ENCODE data around the gene PLAC1.

PLAC1 gene

GRCh38 chrX:134572816-134573682 is 85.2 kb downstream of the PLAC1 start:
- DNase-seq, result no peak

DNA sequence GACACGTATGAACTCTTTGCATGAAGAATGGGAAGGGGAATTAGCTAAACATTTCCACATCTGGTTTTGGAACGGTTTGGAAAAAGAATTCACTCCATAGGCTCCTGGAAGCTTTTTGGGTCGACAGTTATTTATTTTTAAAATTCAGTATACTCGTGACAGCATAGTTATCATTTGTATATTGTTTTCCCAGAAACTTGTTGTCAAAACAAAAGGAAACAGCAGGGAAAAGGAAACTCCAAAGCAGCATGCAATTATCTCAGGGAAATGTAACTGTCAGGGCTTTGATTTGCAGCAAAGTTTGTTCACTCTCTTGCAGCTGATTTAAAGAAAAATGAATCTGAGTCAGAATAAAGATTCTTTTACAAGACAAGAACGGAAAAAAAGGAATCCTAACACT is 86.5 kb downstream of the PLAC1 start:
- no peak for DNase-seq

GRCh38 chrX:134570899-134571298 is 87.4 kb downstream of the PLAC1 start:
- DNase-seq, result no peak

DNA sequence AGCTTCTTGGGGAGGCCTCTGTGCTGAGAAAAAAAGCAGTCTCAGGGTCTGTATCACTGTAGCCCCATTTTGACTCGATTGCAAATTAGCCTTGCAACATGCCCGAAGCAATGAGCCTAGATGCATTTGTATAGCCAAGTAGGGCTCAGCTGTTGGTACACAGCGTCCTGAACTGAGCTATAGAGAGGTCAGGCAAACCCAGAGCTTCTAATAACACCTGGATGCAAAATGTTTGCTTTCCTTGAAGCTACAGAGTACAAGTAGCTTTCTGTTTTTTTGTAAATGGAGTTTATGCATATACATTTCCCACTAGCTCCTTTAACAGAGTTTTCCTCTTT is 87.8 kb downstream of the PLAC1 start:
- no peak for DNase-seq

GRCh38 chrX:134569306-134569705 is 89.0 kb downstream of the PLAC1 start:
- DNase-seq, result no peak

DNA sequence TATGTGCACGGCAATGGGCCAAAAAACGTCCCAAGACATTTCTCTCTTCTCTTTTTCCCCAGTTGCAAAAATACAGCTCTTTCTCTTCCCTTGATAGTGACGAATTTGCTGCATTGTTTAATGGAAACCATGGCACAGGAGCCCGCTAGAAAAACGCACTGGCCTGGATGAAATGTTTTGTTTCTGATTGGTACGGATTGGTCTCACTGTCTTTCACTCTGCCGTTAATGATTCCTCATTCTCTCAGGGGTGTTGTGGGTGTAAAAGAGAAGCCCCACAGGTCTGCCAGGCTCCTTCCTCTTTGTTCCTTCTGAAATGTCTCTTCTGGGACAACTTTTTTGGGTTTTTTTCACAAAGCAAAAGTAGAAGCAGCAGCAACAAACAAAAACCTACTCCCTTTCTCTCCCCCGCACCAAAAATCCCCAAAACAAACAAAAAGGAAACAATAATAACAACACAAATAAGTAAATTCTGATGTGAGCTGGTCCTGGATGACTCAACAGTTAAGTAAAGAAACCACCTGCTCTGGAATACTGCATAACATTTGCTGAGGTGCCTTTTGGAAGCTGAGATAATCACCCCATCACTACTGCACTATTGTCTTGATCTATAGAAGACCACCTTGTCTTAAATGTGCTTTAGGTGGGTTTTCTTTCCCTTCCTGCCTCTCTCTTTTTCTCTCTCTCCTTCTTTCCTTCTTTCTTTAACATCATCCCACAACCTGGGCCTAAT is 89.8 kb downstream of the PLAC1 start:
- no peak for DNase-seq

DNA sequence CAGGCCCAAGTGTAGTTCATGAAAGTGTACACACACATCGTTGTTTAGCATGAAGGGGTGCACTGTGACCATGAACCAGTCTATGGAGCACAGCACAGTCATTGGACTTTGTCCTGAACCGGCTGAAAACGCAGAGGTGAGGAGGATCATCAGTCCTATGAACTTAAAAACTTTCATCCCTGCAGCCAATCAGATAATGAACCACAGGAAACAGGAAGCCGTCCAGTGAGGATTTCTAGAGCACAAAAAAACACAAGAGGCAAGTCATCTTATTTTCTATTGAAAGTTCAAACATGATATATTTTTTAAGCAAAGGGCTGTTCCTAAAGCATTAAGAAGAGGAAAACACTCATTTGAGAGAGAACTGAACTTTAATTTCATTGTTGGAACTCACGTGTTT is 91.8 kb downstream of the PLAC1 start:
- no peak for DNase-seq

GRCh38 chrX:134562002-134562401 is 96.3 kb downstream of the PLAC1 start:
- DNase-seq, result no peak

DNA sequence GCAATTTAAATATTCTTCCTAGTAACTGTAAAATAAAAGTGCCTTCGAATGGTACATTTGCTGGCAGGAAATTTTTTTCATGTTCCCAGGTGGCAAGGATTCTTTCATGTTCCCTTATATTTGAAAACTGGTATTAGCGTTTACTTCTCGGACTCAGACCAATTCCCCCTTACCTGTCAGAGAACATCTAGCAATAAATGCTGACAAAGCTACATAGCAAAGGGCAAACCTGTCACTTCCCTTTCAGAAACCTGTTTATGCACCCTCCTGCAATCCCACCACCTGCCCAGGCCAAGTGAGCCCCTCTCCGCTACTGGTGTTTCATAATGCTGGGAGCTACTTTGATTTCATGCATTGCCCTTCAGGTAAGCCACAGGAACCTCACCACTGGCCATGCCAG is 100.1 kb downstream of the PLAC1 start:
- no peak for DNase-seq

GRCh38 chrX:134554291-134554690 is 104.0 kb downstream of the PLAC1 start:
- DNase-seq, result no peak

- no peak for DNase-seq
These were observed 105.9 kb downstream of the PLAC1 start for GRCh38 chrX:134552351-134552750.

- DNase-seq, result no peak
These were observed 106.8 kb downstream of the PLAC1 start for GRCh38 chrX:134551376-134552048.

DNA sequence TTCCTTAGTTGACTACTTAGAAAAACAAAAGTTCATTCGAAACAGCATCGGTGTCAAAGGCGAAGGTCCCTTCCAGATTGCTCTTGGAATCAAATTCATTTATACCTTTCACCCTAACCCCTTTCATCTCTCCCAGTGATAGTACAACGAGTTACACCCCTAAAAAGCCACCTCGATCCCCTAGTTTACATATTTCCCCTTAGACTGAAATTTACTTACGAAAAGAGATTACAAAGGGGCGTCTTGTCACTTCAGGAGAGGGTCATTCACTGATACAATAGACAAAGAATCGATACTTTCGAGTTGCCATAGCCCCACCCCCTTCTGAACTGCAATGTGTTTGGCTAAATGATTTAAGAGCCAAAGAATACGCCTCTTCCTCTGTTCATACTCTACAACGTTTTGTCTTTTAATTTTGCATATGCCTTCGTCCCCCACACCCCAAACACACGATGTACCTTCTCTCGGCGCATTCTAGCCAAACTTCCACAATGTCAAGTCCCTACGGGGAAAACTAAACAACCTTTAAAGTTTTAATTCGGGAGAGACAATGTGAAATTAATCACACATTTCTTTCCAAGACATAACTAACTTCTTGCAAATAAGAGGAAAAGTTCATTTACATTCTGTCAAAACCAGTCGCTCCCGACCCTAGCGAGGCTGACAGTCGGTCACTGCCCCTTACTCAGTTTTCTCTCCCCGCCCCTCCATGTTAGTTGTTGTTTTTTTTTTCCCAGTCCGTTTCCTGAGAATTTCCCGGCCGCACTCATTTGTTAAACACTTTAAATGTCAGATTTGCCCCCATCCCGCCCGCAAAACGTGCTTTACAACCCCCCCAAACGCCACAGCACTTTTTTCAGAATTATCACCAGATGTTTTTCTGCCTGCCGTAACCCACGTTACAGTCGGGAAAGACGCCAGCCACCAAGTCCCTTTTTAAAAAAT is 109.7 kb downstream of the PLAC1 start:
- DNase-seq, result no peak

- DNase-seq, result no peak
These were observed 111.1 kb downstream of the PLAC1 start for GRCh38 chrX:134547047-134547679.

DNA sequence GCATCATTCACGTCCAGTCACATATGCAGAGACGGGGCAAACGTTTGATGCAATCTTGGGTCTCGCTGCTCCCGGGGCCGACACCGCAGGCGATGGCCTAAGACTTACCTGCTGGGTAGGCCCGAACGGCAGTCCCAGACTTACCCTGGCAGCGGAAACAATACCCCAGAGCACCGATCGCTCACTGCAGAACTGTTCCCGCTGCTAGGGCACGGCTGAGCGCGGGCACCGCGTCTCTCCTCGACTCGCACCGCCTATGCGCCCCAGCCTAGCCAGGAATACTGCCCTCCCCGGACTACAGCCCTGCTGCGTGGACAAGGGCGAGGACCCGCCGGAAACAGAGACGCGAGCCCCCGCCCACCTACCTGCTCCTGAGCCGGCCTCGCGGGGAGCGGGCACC is 112.1 kb downstream of the PLAC1 start:
- no peak for DNase-seq

DNA sequence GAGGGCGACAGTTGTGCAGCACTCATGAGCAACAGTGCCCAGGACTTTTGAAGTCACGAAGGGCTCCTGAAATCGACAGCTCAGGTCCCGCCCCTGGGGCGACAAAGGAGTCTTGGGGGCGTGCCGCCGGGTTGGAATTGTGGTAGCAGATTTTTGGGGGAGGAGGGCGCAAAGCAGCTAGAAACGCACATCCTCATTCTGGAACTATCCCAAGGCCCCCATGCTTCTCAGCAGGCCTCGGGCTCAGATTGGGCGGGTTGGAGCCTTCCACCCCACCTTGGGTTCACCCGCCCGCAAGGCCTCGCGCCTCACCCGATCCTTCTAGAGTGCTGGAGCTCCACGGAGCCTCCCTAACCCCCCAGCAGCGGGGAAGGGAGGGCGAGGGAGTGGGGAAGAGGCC is 112.8 kb downstream of the PLAC1 start:
- no peak for DNase-seq

DNA sequence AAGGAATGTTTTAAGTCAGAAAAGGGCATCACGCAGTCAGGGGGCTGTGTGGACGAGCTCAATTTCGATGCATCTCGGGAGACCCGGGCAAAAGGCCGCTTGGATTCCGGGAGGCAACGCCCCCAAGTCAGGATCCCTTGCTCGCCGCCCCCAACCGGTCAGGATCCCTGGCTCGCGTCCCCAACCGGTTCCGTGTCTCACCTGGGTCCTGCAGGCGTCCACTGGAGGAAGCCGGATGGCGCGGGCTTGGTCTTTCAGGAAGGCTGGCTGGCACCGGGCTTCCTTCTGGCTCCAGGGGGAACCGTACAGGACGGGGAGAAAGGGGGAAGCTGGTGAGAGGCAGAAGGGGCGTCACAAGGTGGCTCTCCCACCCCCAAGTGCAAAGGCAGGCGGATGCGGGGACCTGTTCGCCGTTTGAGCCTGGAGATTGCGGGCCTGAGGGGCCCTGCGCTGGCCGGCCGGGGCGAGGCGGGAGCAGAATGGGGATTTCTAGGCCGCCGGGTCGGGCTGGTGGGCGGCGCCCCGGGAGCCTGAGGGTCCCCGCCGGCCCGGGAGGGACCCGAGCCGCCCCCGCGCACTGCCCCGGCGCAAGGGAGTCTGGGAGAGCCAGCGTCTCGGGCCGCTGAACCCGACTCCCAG is 113.6 kb downstream of the PLAC1 start:
- DNase-seq, result no peak

GRCh38 chrX:134544135-134544512 is 114.1 kb downstream of the PLAC1 start:
- DNase-seq, result no peak

DNA sequence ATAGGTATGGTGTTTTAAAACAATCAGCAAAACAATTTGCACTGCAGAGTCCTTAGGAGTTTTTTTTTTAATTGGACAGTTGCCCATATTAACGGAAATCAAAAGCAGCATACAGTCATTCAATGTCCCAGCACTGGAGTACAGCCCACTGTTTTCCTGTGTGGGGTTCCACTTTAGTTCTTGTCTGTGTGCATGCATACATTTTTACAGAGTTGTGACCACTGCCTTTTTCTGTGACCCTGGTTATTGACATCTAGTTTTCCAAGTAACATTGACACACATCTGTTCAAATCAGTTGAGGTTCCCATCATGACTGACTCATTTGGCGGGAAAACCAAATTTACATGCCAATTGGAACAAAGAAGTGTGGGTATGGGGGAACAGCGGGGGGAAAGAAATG is 115.0 kb downstream of the PLAC1 start:
- no peak for DNase-seq

DNA sequence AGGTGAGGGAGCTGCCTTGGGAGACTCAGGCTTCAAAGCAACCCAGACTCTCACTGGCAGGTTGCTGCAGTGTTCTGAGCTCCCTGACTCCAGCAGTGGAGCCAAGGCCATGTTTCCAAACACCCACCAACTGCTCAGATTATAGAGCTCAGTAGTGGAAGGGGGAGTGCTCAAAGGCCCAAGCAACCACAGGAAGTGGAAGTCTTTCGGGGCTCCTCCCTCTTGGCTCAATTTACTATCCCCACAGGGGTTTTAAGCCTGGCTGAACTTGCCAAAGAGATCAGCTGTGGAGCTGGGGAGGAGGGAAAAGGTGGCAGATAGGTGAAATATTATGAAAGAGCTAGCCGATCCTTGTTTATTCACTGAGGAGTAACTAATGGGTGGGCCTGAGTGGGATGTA is 115.8 kb downstream of the PLAC1 start:
- no peak for DNase-seq

- no peak for DNase-seq
These were observed 116.4 kb downstream of the PLAC1 start for GRCh38 chrX:134541906-134542305.

DNA sequence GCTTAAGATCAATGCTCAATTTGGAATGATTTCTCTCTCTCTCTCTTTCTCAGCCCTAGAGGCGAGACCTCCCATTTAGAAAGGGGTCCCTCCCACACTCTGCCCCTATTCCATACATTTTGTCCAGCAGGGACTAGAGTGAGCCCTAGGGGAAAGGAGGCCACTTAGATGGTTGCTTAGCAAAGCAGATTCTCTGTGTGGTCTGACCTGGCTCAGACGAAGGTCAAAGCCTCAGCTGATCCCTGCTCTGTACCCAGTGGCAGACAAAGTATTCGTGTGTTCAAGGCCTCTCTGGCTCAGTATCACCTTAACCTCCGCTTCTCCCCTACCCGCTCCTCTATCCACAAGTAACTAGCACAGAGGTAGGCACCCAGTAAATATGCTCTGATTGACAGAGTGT is 120.0 kb downstream of the PLAC1 start:
- DNase-seq, result no peak

All from stimulated activated naive CD4-positive, alpha-beta T cell treated with Interleukin-2 at 50 U/mL for 16 hours (primary cell).